ENCODE results near the gene SPATS2L.
A peak's percentile ranks its signal among the peaks of the same experiment; 100 is the strongest.

SPATS2L gene

GRCh38 chr2:200396781-200397242 lies 90.3 kb downstream of the SPATS2L start:
- peak; percentile 32 for DNase-seq (ENCODE audit: low read depth)
- no peak overlapping the region for H3K4me3 ChIP-seq (ENCODE audit: low read length)
- no peak for TF ChIP-seq CTCF (IDR thresholded peaks at IDR 0.05; ENCODE audit: insufficient read depth, low read depth, low read length, missing control alignments)

GRCh38 chr2:200397785-200398184 lies 91.3 kb downstream of the SPATS2L start:
- DNase-seq (ENCODE audit: low read depth) = peak; percentile 26
- H3K4me3 ChIP-seq (ENCODE audit: low read length) = no peak overlapping the region

GRCh38 chr2:200399046-200399445 lies 92.6 kb downstream of the SPATS2L start:
- H3K4me3 ChIP-seq (ENCODE audit: low read length) = no peak overlapping the region
- TF ChIP-seq CTCF (IDR thresholded peaks at IDR 0.05; ENCODE audit: insufficient read depth, low read depth, low read length, missing control alignments) = no peak
- DNase-seq (ENCODE audit: low read depth) = peak; percentile 70

More at GRCh38 chr2:200397785-200398184, 91.3 kb downstream of the SPATS2L start:
- no peak for TF ChIP-seq CTCF (IDR thresholded peaks at IDR 0.05; ENCODE audit: insufficient read depth, low read depth, low read length, missing control alignments)

- no peak for TF ChIP-seq CTCF (IDR thresholded peaks at IDR 0.05; ENCODE audit: insufficient read depth, low read depth, low read length, missing control alignments)
- no peak for DNase-seq (ENCODE audit: low read depth)
- H3K4me3 ChIP-seq (ENCODE audit: low read length) = no peak overlapping the region
These were observed 93.1 kb downstream of the SPATS2L start for GRCh38 chr2:200399636-200400035.

- no peak for TF ChIP-seq CTCF (IDR thresholded peaks at IDR 0.05; ENCODE audit: insufficient read depth, low read depth, low read length, missing control alignments)
- DNase-seq (ENCODE audit: low read depth) = no peak
- H3K4me3 ChIP-seq (ENCODE audit: low read length) = no peak overlapping the region
These were observed 97.3 kb downstream of the SPATS2L start for GRCh38 chr2:200403814-200404213.

GRCh38 chr2:200404615-200405014 lies 98.1 kb downstream of the SPATS2L start:
- TF ChIP-seq CTCF (IDR thresholded peaks at IDR 0.05; ENCODE audit: insufficient read depth, low read depth, low read length, missing control alignments) = no peak
- DNase-seq (ENCODE audit: low read depth) = no peak
- no peak overlapping the region for H3K4me3 ChIP-seq (ENCODE audit: low read length)

GRCh38 chr2:200405599-200406298 lies 99.3 kb downstream of the SPATS2L start:
- peak; percentile 89 for DNase-seq (ENCODE audit: low read depth)
- no peak for TF ChIP-seq CTCF (IDR thresholded peaks at IDR 0.05; ENCODE audit: insufficient read depth, low read depth, low read length, missing control alignments)
- H3K4me3 ChIP-seq (ENCODE audit: low read length) = no peak overlapping the region
